ENCODE results near the gene NUFIP2.

DNA sequence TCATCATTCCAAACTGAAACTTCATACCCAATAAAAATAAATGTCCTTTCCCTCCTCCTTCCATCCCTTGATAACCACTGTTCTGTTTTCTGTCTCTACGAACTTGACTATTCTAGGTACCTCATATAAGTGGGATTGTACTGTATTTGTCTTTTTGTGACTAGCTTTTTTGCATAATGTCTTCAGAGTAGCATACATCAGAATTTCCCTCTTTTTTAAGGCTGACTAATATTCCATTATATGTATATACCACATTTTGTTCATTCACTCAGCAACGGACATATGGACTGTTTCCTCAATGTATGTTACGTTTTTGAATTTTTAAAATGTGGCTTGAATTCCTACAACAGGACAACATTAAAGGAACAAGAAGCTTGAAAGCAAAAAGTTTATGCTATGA, 1.5 kb upstream of the NUFIP2 start:
- TF ChIP-seq, protein P1, sequence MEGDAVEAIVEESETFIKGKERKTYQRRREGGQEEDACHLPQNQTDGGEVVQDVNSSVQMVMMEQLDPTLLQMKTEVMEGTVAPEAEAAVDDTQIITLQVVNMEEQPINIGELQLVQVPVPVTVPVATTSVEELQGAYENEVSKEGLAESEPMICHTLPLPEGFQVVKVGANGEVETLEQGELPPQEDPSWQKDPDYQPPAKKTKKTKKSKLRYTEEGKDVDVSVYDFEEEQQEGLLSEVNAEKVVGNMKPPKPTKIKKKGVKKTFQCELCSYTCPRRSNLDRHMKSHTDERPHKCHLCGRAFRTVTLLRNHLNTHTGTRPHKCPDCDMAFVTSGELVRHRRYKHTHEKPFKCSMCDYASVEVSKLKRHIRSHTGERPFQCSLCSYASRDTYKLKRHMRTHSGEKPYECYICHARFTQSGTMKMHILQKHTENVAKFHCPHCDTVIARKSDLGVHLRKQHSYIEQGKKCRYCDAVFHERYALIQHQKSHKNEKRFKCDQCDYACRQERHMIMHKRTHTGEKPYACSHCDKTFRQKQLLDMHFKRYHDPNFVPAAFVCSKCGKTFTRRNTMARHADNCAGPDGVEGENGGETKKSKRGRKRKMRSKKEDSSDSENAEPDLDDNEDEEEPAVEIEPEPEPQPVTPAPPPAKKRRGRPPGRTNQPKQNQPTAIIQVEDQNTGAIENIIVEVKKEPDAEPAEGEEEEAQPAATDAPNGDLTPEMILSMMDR (IDR thresholded peaks at IDR 0.05; ENCODE audit: low read depth, low read length, missing input control), result no peak
- TF ChIP-seq SP1 (IDR thresholded peaks at IDR 0.05), result no peak
- TF ChIP-seq TAF1 (conservative IDR thresholded peaks at IDR 0.05), result no peak
- TF ChIP-seq RAD21 (IDR thresholded peaks at IDR 0.05), result no peak
- no peak for TF ChIP-seq FOXA1 (IDR thresholded peaks at IDR 0.05)
- no peak for TF ChIP-seq YY1 (IDR thresholded peaks at IDR 0.05)
- no peak for TF ChIP-seq GABPA (IDR thresholded peaks at IDR 0.05 in 1 of 2, conservative IDR thresholded peaks at IDR 0.05 in 1 of 2)
- TF ChIP-seq, protein P2, sequence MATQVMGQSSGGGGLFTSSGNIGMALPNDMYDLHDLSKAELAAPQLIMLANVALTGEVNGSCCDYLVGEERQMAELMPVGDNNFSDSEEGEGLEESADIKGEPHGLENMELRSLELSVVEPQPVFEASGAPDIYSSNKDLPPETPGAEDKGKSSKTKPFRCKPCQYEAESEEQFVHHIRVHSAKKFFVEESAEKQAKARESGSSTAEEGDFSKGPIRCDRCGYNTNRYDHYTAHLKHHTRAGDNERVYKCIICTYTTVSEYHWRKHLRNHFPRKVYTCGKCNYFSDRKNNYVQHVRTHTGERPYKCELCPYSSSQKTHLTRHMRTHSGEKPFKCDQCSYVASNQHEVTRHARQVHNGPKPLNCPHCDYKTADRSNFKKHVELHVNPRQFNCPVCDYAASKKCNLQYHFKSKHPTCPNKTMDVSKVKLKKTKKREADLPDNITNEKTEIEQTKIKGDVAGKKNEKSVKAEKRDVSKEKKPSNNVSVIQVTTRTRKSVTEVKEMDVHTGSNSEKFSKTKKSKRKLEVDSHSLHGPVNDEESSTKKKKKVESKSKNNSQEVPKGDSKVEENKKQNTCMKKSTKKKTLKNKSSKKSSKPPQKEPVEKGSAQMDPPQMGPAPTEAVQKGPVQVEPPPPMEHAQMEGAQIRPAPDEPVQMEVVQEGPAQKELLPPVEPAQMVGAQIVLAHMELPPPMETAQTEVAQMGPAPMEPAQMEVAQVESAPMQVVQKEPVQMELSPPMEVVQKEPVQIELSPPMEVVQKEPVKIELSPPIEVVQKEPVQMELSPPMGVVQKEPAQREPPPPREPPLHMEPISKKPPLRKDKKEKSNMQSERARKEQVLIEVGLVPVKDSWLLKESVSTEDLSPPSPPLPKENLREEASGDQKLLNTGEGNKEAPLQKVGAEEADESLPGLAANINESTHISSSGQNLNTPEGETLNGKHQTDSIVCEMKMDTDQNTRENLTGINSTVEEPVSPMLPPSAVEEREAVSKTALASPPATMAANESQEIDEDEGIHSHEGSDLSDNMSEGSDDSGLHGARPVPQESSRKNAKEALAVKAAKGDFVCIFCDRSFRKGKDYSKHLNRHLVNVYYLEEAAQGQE (IDR thresholded peaks at IDR 0.05), result no peak
- TF ChIP-seq, protein P3, sequence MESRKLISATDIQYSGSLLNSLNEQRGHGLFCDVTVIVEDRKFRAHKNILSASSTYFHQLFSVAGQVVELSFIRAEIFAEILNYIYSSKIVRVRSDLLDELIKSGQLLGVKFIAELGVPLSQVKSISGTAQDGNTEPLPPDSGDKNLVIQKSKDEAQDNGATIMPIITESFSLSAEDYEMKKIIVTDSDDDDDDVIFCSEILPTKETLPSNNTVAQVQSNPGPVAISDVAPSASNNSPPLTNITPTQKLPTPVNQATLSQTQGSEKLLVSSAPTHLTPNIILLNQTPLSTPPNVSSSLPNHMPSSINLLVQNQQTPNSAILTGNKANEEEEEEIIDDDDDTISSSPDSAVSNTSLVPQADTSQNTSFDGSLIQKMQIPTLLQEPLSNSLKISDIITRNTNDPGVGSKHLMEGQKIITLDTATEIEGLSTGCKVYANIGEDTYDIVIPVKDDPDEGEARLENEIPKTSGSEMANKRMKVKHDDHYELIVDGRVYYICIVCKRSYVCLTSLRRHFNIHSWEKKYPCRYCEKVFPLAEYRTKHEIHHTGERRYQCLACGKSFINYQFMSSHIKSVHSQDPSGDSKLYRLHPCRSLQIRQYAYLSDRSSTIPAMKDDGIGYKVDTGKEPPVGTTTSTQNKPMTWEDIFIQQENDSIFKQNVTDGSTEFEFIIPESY (IDR thresholded peaks at IDR 0.05), result no peak
- TF ChIP-seq, protein P4, sequence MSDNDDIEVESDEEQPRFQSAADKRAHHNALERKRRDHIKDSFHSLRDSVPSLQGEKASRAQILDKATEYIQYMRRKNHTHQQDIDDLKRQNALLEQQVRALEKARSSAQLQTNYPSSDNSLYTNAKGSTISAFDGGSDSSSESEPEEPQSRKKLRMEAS (IDR thresholded peaks at IDR 0.05), result no peak
